Measurements from ENCODE around the gene PDE8A. TPM values are rescaled to one million over a fixed set of nuclear protein-coding genes. Genes with fewer than 3 reads are reported as not detected.

Gene PDE8A
- total and polyA plus RNA-seq, 2 donors (not counting 3 experiments of a cell fraction or from before 2014, with no cell fraction given): 21.3 to 45.7 TPM

- peaks cover 12% of the 10 kb centered on the region for H3K4me1 ChIP-seq (ENCODE audit: control insufficient read depth, extremely low read depth, insufficient read depth, low read length)
- no peak for FAIRE-seq
- ChIA-PET CTCF (interaction anchor here (0.7 kb wide), 1 partner anchor 35 kb away, joined by 3 read pairs; no protein-coding TSS in a partner anchor), POLR2A (no interaction called here)
- H3K4me3 ChIP-seq (replicated peaks in 1 of 3; ENCODE audit: insufficient read depth in 1 of 3, low read depth in 1 of 3, low read length in 3 of 3): no peak overlapping the region
- intact Hi-C loops (cut with micrococcal nuclease): no loop called here
- no peak overlapping the region for H3K27ac ChIP-seq (ENCODE audit: insufficient read depth, low read depth, low read length)
- no peak overlapping the region for H3K4me2 ChIP-seq (ENCODE audit: insufficient read depth, low read length)
- dilution Hi-C loops (cut with MboI; ENCODE audit: extremely low pct_ligation_motif_present, low sequenced_read_pairs): no loop called here
- no peaks in the 10 kb centered on the region for H3K9me1 ChIP-seq (replicated peaks; ENCODE audit: control insufficient read depth, extremely low read depth, insufficient read depth, low read length)
- no peaks in the 10 kb centered on the region for H3K9me3 ChIP-seq (replicated peaks; ENCODE audit: control insufficient read depth, insufficient read depth, low read length)
- H3K36me3 ChIP-seq (ENCODE audit: control insufficient read depth in 2 of 2, extremely low read depth in 1 of 2, insufficient read depth in 2 of 2, low read length in 2 of 2): peaks cover 5% of the 10 kb centered on the region in 2 experiments
- H3K79me2 ChIP-seq (ENCODE audit: control insufficient read depth, insufficient read depth, low read length): no peaks in the 10 kb centered on the region
- no TSS peak for BruUV-seq (replicated peaks)
- no peak overlapping the region for H2AFZ ChIP-seq (ENCODE audit: low read depth, low read length)
- TF ChIP-seq GATA2 (IDR thresholded peaks at IDR 0.05; ENCODE audit: insufficient read depth, insufficient read length, low read depth, low read length) (no peak), MAX (IDR thresholded peaks at IDR 0.05; ENCODE audit: insufficient read depth, insufficient read length) (no peak), FOS (IDR thresholded peaks at IDR 0.05; ENCODE audit: borderline replicate concordance, insufficient read depth, low read length) (no peak), EZH2 (IDR thresholded peaks at IDR 0.05; ENCODE audit: borderline replicate concordance, low read depth, low read length, severe bottlenecking) (no peak), POLR2A (IDR thresholded peaks at IDR 0.05; ENCODE audit: low read depth, low read length) (no peak), POLR2AphosphoS5 (IDR thresholded peaks at IDR 0.05; ENCODE audit: insufficient read depth, low read depth, low read length) (no peak), JUN (IDR thresholded peaks at IDR 0.05; ENCODE audit: borderline replicate concordance, insufficient read depth, insufficient read length, low read depth) (no peak), MYC (IDR thresholded peaks at IDR 0.05; ENCODE audit: low read depth, low read length) (no peak), CTCF (IDR thresholded peaks at IDR 0.05; ENCODE audit: extremely low read depth in 1 of 2, insufficient read depth in 1 of 2, low read depth in 1 of 2, low read length in 2 of 2) (no peak)
- no peaks in the 10 kb centered on the region for H4K20me1 ChIP-seq (replicated peaks; ENCODE audit: control insufficient read depth, extremely low read depth, insufficient read depth, low read length)
- no peak for DNase-seq (ENCODE audit: low read depth, low spot score)
- H3K9ac ChIP-seq (replicated peaks; ENCODE audit: extremely low read depth, insufficient read depth, low read length): no peak overlapping the region
- H3K27me3 ChIP-seq (ENCODE audit: control insufficient read depth in 2 of 2, insufficient read depth in 2 of 2, low read length in 2 of 2): no peaks in the 10 kb centered on the region
Measured at GRCh38 chr15:85133709-85134108, 152.1 kb downstream of the PDE8A start.
